ENCODE results near the gene BLOC1S1.
"Not testable (repeated sequence)": the region's sequence is repeated elsewhere in the genome, so short reads cannot be mapped to it uniquely, and the experiment has no call there.

BLOC1S1 gene

GRCh38 chr12:55746174-55746912, 30.5 kb downstream of the BLOC1S1 start:
- DNase-seq = no peak

- DNase-seq = no peak
These were observed 31.0 kb downstream of the BLOC1S1 start for GRCh38 chr12:55746913-55747231.

GRCh38 chr12:55748230-55748993, 32.6 kb downstream of the BLOC1S1 start:
- no peak for DNase-seq

GRCh38 chr12:55755246-55755645, 39.4 kb downstream of the BLOC1S1 start:
- DNase-seq = no peak

- DNase-seq = no peak
These were observed 41.9 kb downstream of the BLOC1S1 start for GRCh38 chr12:55757701-55758100.

GRCh38 chr12:55758575-55758974, 42.7 kb downstream of the BLOC1S1 start:
- not testable (repeated sequence) for DNase-seq

GRCh38 chr12:55760663-55761062, 44.8 kb downstream of the BLOC1S1 start:
- DNase-seq = no peak

- no peak for DNase-seq
These were observed 46.8 kb downstream of the BLOC1S1 start for GRCh38 chr12:55762646-55763045.

GRCh38 chr12:55765736-55766290, 50.0 kb downstream of the BLOC1S1 start:
- DNase-seq = no peak

GRCh38 chr12:55767156-55767555, 51.3 kb downstream of the BLOC1S1 start:
- no peak for DNase-seq
